Nephron progenitor cell (in vitro differentiated cells): ENCODE results near the gene ZNF524.

Experiments
- DNase-seq: peaks from one replicate; pipeline ENCODE4 v3.0.0; 2021
- H3K27ac Mint-ChIP-seq: 2 replicates; pipeline ENCODE4 v1.8.0; 2021; ENCODE audit warnings: mild to moderate bottlenecking, moderate library complexity, mixed read lengths
- H3K27me3 Mint-ChIP-seq: 2 replicates; pipeline ENCODE4 v1.8.0; 2021; ENCODE audit warnings: mild to moderate bottlenecking, low read depth, mixed read lengths; ENCODE audit not compliant: poor library complexity
- H3K36me3 Mint-ChIP-seq: 2 replicates; pipeline ENCODE4 v1.8.0; 2021; ENCODE audit warnings: low read depth, mixed read lengths
- H3K4me1 Mint-ChIP-seq: 2 replicates; pipeline ENCODE4 v1.8.0; 2021; ENCODE audit warnings: mixed read lengths
- H3K4me3 Mint-ChIP-seq: 2 replicates; pipeline ENCODE4 v1.8.0; 2021; ENCODE audit warnings: mild to moderate bottlenecking, moderate library complexity, mixed read lengths
- H3K9me3 Mint-ChIP-seq: 2 replicates; pipeline ENCODE4 v1.8.0; 2021; ENCODE audit warnings: mild to moderate bottlenecking, moderate library complexity, mixed read lengths
- CTCF ChIP-seq: fragments of 200-600 bp; sonication (generic); IDR thresholded peaks from 2 replicates; pipeline ENCODE4 v1.5.0; 2021; ENCODE audit warnings: antibody characterized with exemption

ZNF524 gene

GRCh38 chr19:55622242-55622969 is 22.3 kb downstream of the ZNF524 start:
- DNase-seq = no peak
- TF ChIP-seq CTCF = no peak
- H3K27ac Mint-ChIP-seq = no peak overlapping the region
- peaks cover 21% of the 10 kb centered on the region for H3K4me1 Mint-ChIP-seq
- H3K36me3 Mint-ChIP-seq = peaks cover 31% of the 10 kb centered on the region
- H3K9me3 Mint-ChIP-seq = no peaks in the 10 kb centered on the region
- H3K27me3 Mint-ChIP-seq = peaks cover 5% of the 10 kb centered on the region
- no peak overlapping the region for H3K4me3 Mint-ChIP-seq

- TF ChIP-seq CTCF = no peak
Observed at GRCh38 chr19:55623130-55623529, 23.0 kb downstream of the ZNF524 start.

GRCh38 chr19:55623561-55623960 is 23.5 kb downstream of the ZNF524 start:
- Mint-ChIP-seq H3K36me3 (peaks cover 26% of the 10 kb centered on the region), H3K9me3 (no peaks in the 10 kb centered on the region), H3K4me3 (peak overlapping the region; percentile 87), H3K4me1 (peaks cover 19% of the 10 kb centered on the region), H3K27ac (no peak overlapping the region), H3K27me3 (peaks cover 5% of the 10 kb centered on the region)
- DNase-seq = no peak
- no peak for TF ChIP-seq CTCF

More at GRCh38 chr19:55623130-55623529, 23.0 kb downstream of the ZNF524 start:
- peaks cover 26% of the 10 kb centered on the region for H3K36me3 Mint-ChIP-seq
- peak overlapping the region; percentile 87 for H3K4me3 Mint-ChIP-seq
- no peaks in the 10 kb centered on the region for H3K9me3 Mint-ChIP-seq
- peak overlapping the region; percentile 54 for H3K27ac Mint-ChIP-seq
- H3K4me1 Mint-ChIP-seq = peaks cover 19% of the 10 kb centered on the region
- no peak for DNase-seq
- H3K27me3 Mint-ChIP-seq = peaks cover 5% of the 10 kb centered on the region

- Mint-ChIP-seq H3K4me1 (peaks cover 19% of the 10 kb centered on the region), H3K9me3 (no peaks in the 10 kb centered on the region), H3K4me3 (peak within 1 kb of the TSS; percentile 87), H3K36me3 (peaks cover 26% of the 10 kb centered on the region), H3K27me3 (peaks cover 11% of the 10 kb centered on the region), H3K27ac (peak within 1 kb of the TSS; percentile 99)
- peak; percentile 98 for DNase-seq
- no peak for TF ChIP-seq CTCF
Observed at GRCh38 chr19:55624109-55625003, 24.3 kb downstream of the ZNF524 start, which contains the start of gene ZNF784. Gene ZNF784 (minus strand): TSS chr19:55624566. CDS start chr19:55624561, 5 bp downstream.

- TF ChIP-seq CTCF = no peak
- peaks cover 20% of the 10 kb centered on the region for H3K36me3 Mint-ChIP-seq
- H3K4me1 Mint-ChIP-seq = peaks cover 19% of the 10 kb centered on the region
- no peaks in the 10 kb centered on the region for H3K9me3 Mint-ChIP-seq
- no peak for DNase-seq
- peak overlapping the region; percentile 97 for H3K27ac Mint-ChIP-seq
- peaks cover 14% of the 10 kb centered on the region for H3K27me3 Mint-ChIP-seq
- H3K4me3 Mint-ChIP-seq = peak overlapping the region; percentile 87
Observed at GRCh38 chr19:55625004-55625326, 24.9 kb downstream of the ZNF524 start.
